Measurements from ENCODE around the gene CRACR2A. TPM values are rescaled to one million over a fixed set of nuclear protein-coding genes. Genes with fewer than 3 reads are reported as not detected.

Gene CRACR2A
- total RNA-seq, 1 donor, result 14.0 TPM

GRCh38 chr12:3727354-3727753 is 25.6 kb downstream of the CRACR2A start:
- DNase-seq (ENCODE audit: low read depth in 2 of 3, low spot score in 2 of 3), result no peak

DNA sequence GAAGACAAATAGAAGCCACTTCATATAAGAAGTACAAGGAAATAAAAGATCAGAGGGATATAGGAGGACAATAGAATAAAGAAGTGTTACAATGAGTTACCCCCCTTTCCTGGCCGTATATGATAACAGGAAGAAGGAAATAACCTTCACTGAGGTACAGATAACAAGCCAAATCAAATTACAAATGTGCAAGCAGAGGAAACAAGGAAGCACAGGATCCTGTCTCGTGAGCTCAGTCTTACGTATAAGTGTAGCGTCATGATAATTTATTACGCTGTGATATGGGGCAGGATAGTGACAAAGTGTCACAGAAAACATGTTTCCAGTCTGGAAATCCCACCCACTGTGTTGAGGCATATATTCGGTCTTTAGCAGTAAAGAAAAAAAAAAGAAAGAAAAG is 26.5 kb downstream of the CRACR2A start:
- DNase-seq (ENCODE audit: low read depth in 2 of 3, low spot score in 2 of 3), result no peak

- DNase-seq (ENCODE audit: low read depth in 2 of 3, low spot score in 2 of 3), result no peak
Measured at GRCh38 chr12:3725388-3726115, 27.4 kb downstream of the CRACR2A start.

DNA sequence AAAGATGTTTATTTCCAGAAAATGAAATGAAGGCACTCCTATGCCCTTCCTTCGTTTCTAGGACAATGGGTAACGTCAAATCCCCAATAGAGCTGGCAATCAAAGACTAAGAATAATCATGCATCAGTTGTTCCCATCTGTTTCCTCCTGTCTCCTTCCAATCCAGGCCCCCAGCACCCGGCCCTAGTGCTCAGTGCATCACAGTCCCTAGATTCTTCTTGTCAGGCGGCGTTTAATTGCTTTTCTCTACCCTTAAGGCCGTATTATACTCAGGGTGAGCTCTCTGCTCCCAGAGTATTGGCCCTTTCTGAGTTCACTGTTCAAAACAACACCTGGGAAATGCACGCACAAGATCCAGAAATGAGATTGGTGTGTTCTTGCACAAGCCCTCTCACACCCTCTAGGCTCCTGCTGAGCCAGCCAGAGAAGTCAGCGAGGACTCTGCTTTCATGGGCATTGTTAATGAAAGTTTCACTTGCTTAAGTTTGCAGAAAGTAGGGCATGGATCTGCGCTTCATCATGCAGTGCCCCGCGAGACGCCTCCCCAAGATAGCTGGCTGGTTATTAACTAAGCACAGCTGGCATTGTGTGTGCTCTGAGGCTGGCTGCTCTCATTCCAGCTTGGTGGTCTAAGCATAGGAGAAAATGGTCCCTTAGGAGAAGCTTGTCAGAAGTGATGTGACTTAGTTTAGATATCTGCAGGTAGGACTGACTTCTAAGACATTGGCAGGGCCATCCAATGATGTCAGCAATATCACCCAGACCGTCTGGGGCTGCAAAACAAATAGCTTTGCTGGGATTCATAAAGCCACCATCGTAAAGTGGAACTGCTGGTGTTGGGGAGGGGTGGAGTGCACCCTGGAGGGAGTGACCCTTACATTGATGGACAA is 28.7 kb downstream of the CRACR2A start:
- no peak for DNase-seq (ENCODE audit: low read depth in 2 of 3, low spot score in 2 of 3)

DNA sequence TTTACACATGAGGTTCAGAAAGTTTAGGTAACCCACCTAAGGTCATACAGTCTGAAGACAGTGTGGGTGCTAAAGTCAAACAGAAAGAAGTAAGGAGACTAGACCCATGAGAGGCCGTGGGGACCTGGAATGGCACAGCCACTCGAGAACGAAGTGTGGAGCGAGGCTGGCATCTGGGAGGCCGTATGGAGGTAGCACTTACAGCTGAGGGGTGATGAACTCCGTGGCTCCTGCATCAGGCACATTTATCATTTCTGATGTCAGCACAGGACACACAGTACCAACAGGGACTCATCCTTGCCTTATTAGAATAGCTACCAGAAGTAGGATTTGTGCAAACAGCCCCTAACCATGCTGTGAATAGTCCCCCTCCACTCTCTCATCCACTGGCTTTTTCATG is 30.5 kb downstream of the CRACR2A start:
- DNase-seq (ENCODE audit: low read depth in 2 of 3, low spot score in 2 of 3), result no peak

DNA sequence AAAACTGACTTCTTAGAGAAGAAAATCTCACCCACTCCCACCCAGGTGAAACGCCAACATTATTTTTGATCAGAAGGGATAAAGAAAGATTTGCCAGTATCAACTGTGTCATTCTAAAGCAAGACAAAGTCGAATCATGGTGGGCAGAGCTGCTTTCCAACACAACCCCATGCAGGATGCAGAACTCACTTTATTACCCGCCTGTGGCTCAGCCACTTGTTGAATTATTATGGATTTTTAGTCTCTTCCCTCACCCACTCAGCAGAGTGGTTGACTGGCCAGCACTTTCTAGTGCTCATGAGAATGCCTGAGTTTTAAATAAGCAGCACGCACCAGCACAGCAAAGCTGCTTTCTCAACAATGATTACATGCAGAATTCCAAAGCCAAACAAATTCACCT is 32.1 kb downstream of the CRACR2A start:
- DNase-seq (ENCODE audit: low read depth in 2 of 3, low spot score in 2 of 3), result no peak

GRCh38 chr12:3718100-3718499 is 34.8 kb downstream of the CRACR2A start:
- DNase-seq (ENCODE audit: low read depth in 2 of 3, low spot score in 2 of 3), result peak in 1 of 3 donors; percentile 41

GRCh38 chr12:3717283-3717898 is 35.5 kb downstream of the CRACR2A start:
- no peak for DNase-seq (ENCODE audit: low read depth in 2 of 3, low spot score in 2 of 3)

DNA sequence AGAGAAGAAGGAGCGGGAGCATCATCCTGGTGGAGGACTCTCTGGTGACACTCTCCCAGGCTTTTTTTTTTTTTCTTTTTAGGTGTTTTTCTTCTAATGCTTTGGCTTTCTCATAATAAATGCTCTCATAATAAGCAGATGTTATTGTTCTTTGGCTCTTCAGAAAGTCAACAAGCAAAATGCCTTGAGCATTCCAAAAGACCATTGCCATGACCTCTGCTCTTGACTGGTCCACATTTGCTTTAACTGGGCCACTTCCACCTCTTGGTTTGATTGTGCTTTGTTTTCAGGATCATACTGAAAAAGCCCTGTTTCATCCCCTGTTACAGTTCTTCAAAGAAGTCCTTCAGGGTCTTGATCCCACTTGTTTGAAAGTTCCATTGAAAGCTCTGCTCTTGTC is 36.9 kb downstream of the CRACR2A start:
- no peak for DNase-seq (ENCODE audit: low read depth in 2 of 3, low spot score in 2 of 3)

GRCh38 chr12:3713947-3714346 is 39.0 kb downstream of the CRACR2A start:
- DNase-seq (ENCODE audit: low read depth in 2 of 3, low spot score in 2 of 3), result no peak

DNA sequence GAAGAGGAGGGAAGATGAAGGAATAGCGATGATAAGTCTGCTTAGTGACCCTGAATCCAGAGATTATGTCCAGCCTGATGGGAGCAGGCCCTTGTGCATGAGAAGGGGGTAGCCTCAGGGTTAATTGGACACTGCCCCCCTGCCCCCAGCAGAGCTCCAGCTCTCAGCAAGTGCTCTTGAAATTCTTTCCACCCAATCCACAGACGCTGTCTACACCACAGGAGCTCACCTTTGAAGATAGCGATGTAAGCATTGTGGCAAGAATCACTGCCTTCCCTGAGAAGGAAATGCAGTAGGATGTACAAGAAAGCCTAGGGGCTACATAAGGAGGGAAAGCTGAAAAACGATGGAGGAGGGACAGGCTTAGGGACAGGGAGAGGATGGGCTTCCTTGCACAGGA is 39.4 kb downstream of the CRACR2A start:
- DNase-seq (ENCODE audit: low read depth in 2 of 3, low spot score in 2 of 3), result no peak

GRCh38 chr12:3712209-3712992 is 40.5 kb downstream of the CRACR2A start:
- DNase-seq (ENCODE audit: low read depth in 2 of 3, low spot score in 2 of 3), result no peak

DNA sequence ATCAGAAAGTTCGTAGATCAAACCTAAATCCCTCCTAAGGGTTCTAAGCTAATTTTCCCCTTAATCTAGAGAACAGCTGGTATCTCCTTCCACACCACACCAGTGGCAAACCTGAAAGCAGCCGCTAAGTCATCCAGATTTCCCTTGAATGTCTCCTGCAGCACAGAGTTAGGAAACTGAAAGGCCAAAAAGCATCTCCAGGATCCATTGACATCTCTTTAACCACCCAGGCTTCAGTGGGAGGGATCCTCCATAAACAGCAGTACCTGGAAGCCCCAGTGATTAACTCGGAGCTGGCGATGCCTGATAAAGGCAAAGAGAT is 47.6 kb downstream of the CRACR2A start:
- no peak for DNase-seq (ENCODE audit: low read depth in 2 of 3, low spot score in 2 of 3)

GRCh38 chr12:3704512-3705353 is 48.2 kb downstream of the CRACR2A start:
- peak in 1 of 3 donors; percentile 45 for DNase-seq (ENCODE audit: low read depth in 2 of 3, low spot score in 2 of 3)

DNA sequence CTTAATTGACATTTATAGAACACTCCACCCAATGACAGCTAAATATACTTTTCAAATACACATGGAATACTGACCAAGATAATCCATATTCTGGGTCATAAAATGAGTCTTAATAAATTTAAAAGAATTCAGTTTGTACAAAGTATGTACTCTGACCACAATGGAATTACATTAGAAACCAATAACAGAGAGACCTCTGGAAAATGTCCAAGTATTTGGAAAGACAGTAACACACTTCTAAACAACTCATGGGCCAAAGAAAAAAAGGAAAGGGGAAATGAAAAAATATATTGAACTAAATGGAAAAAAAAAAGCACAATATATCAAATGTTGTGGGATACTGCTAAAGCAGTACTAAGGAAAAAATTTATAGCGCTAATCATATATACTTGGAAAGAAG is 52.0 kb downstream of the CRACR2A start:
- DNase-seq (ENCODE audit: low read depth in 2 of 3, low spot score in 2 of 3), result no peak

DNA sequence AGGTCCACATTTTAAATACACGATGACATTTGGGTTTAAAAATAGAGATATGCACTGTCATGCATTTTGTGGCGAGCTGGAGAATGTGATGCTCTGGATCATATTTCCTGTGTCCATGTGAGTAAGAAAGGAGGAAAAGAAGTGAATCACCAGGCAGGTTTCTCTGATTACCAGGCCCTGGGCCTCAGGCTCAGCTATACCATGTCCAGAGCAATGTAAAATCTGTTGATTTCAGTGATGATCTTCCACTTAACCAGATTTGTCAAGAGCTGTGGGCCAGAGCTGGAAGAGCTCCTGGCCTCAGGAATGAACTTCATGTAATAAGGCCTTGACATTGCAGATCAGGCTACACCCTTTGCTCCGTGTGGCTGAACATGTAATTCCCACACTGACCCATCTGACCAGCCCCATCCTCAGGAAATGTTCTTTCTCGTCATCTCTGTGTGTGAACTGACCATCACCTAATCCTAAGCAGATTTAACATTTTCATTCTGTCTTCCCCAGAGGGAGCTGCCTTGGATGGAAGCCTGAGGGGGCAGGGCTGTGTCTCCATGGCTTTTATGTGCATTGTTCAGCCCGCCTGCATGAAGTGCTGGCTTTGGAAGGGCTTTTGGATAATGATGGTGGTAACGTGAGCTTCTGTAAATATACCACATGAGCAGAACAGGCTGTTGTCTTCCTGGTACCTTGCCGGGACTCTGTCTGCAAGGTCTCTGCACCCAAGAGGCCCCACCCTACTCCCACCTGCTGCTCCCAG is 54.5 kb downstream of the CRACR2A start:
- no peak for DNase-seq (ENCODE audit: low read depth in 2 of 3, low spot score in 2 of 3)

DNA sequence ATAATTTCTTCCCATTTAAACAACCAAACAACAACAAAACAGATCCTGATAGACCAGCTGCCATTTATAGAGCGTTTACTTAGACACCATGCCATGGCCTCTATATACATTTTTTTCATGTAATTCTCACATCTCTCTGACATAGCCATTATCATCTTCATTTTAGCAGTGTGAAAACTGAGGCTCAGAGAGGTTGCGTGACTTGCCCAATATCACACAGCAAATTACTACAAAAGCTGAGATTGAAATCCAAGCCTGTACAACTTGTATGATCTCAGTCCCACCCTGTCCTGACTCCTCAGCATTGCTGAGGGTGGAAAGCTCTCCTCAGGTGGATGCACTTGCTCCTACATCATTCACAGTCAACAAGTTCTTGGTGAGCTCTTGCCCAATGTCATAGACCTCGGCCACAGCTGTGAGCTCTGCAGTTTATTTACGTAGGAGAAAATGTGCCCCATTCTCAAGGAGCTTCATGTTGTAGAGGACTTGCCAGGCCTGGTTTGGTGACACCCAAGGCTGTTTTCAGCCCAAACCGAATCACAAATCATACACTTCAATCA is 55.5 kb downstream of the CRACR2A start:
- DNase-seq (ENCODE audit: low read depth in 2 of 3, low spot score in 2 of 3), result no peak

GRCh38 chr12:3694673-3695072 is 58.2 kb downstream of the CRACR2A start:
- no peak for DNase-seq (ENCODE audit: low read depth in 2 of 3, low spot score in 2 of 3)
